Right kidney (tissue), 1 donor: ENCODE data around the gene COX8C.
"Not testable (repeated sequence)": the region's sequence is repeated elsewhere in the genome, so short reads cannot be mapped to it uniquely, and the experiment has no call there.

Source experiments
- DNase-seq: peaks from one replicate; pipeline ENCODE4 v3.0.0-alpha.2; 2016

Gene COX8C

DNA sequence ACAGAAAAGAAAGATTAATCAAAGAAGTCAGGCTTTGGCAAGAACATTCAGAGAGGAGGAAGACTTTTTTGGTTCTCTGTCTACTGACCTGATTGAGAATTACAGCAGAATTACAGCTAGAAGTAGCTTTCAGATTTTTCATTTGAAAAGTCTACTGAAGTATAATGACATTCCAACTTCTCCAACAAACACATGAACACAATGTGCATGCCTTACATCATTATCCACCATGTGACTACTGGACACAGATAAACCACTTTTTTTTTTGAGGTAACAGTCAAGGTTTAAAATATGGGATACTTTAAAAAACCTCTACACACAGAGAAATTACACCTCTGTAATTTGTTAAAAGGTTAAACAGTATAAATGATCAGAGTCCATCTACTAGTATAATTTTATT lies 26.5 kb upstream of the COX8C start:
- no peak for DNase-seq

GRCh38 chr14:93322929-93323599 lies 23.9 kb upstream of the COX8C start:
- no peak for DNase-seq

GRCh38 chr14:93323600-93324174 lies 23.3 kb upstream of the COX8C start:
- no peak for DNase-seq

GRCh38 chr14:93326196-93326595 lies 20.8 kb upstream of the COX8C start:
- DNase-seq: no peak

- no peak for DNase-seq
Observed at GRCh38 chr14:93328546-93328945, 18.4 kb upstream of the COX8C start.

- DNase-seq: peak; percentile 21
Observed at GRCh38 chr14:93329965-93330608, 16.9 kb upstream of the COX8C start.

GRCh38 chr14:93330609-93331000 lies 16.4 kb upstream of the COX8C start:
- DNase-seq: no peak

DNA sequence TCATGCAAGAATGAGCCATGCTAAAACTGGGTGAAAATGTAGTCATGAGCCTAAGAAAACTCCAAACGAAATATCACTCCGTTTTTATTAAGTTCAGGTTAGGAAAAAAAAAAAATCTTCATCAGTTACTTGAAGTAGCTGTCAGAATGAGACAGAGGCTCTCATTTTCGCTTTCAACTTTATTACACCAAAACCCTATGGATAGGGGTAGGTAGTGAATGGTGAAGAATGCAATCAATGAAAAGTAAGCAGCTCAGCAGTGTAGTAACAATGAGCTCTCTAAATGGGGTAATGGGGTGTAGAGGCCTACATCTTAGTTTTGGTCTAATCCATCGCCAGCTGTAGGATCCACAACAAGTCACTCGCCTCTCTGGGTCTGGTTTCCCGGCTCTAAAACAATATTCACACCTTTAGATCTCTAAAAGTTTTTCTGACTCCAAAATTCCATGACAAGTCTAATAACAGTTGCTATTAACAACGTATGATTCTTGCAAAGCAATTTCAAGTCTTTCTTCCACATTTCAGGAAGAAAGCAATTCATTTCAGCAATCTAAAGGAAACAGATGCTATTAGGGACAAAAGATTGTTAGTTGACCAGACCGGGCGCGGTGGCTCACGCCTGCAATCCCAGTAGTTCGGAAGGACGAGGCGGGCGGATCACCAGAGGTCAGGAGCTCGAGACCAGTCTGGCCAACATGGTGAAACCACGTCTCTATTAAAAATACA lies 15.8 kb upstream of the COX8C start:
- peak; percentile 19 for DNase-seq

DNA sequence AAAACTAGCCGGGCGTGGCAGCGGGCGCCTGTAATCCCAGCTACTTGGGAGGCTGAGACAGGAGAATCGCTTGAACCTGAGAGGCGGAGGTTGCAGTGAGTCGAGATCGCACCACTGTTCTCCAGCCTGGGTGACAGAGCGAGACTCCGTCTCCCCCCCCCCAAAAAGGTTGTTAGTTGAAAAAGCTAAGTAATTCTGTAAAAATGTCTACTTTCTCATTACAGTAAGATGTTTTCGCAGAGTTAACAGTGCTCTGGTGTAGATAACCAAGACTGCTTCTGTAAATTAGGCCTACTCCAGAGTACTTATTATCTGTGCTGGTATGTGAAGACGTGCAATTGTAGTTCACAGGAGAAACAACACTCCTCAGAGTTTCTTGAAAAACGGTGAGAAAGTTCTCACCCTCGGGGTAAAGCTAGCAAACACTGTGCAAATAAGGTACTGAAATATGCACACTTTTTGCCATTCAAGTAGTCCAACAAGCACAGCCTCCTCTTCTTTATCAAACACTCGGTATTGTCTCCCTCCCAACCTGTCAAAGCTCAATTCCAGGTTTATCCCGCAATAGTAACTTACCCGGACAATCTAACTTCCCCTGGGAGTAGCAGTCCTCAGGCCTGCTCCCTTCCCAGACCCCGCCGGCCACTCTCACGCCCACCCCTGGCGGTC lies 15.1 kb upstream of the COX8C start:
- DNase-seq: no peak

DNA sequence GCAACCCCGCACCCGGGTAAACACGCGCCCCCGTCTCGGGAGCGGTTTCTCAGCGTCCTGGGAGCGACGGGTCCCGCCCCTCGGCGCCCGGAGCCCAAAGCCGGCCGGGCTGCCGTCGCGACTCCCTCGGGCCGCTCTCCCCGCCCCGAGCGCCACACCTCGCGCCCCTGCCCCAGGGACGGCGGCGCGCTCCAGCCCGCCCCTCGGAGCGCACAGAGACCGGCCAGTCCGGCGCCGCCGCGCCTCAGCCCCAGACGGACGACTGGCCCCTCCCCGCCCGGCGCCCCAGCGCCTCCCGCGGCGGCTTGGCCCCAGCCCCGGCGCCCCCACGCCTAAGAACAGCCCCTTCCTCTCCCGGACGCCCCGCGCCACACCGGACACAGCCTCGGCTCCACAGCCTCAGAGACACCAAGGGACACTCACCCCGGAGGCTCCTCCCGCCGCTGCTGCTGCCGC lies 14.6 kb upstream of the COX8C start:
- peak; percentile 75 for DNase-seq

DNA sequence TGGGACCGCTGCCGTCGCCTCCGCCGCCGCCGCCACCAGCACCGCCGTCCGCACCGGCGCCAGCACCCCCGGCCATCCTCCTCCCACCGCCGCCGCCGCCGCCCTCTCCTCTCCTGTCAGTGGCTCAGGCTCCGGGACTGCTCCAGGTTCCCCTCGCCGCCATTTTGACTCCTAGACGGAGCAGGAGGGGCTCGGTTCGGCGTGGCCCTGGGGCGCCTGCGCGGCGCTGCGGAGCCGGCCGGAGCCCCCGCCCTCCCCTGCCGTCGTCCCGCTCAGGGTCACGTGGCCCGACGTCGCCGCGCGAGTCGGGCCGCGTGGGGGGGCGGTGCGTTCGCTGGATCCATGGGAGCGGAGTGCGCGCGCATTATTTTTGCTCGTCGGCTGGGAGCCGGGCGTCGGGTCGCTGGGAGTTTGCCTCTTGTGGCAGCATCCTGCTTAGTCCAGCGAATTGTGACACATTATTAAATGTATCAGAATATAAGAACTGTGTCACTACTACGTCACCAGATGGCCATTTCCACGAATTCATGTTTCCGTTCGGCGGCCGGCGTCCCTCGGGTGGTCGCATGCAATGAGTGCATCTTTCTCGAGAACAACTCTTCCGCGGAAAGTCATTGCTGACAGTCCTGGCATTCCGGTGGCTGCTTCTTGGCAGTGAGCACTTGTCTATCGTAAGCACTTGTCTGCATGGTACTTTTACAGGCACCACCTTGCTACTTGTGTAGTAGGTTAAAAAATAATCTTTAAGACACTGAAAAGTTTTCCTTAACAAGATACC lies 13.9 kb upstream of the COX8C start, which contains the start of gene BTBD7:
Gene BTBD7 (minus strand): TSS at position 184 of the 778 bp plus-strand sequence. CDS start 36,985 bp downstream, outside the sequence.
- DNase-seq: peak; percentile 93

DNA sequence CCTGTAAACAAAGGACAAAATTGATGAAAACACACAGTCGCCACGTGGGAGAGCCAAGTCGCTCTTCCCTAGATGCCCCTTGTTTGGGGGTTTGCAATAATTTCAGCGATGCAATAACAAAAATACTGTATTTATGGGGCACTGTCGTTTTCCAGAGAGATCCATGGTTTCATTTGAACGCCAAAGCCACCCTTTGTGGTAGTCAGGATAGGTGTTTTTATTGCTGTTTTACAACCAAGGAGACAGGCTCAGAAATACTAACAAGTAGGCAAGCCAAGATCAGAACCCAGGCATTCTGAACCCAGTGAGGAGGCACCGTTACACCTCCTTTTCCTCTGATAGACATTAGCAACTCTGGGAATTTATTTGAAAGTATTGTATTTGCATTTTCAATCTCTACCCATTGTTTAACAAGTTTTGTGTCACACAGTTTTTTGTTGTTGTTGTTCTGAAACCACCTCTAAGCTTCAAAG lies 13.3 kb upstream of the COX8C start:
- no peak for DNase-seq

DNA sequence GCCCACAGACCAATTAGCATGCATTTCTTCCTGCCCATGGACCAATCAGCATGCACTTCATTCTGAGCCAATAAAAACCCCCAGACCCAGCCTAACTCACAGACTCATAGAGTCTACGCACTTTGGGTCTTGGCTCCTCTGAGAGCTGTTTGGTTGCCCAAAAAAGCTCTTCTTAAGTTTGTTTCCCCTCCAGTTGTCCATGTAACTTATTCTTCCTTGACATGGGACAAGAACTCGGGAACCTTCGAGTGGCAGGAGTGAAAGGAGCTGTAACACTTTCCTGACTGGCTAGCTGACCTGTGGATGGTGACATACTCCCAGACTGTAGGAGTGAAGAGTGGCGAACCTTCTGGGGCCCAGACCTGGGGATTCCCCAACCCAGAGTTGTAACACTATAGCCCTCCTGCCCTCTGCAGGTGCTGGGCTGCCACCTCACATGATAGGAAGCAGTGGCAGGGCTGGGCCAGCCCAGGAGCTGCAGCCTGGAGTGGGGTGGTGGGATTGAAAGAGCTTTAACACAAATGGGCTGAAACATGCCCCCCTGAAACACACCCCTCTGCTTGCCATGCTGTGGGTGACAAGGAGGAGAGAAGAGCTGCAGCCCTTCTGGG lies 9.7 kb upstream of the COX8C start:
- DNase-seq: no peak

GRCh38 chr14:93337884-93338283 lies 9.1 kb upstream of the COX8C start:
- DNase-seq: no peak

- DNase-seq: no peak
Observed at GRCh38 chr14:93343266-93343665, 3.7 kb upstream of the COX8C start.

GRCh38 chr14:93343797-93344196 lies 3.2 kb upstream of the COX8C start:
- no peak for DNase-seq

DNA sequence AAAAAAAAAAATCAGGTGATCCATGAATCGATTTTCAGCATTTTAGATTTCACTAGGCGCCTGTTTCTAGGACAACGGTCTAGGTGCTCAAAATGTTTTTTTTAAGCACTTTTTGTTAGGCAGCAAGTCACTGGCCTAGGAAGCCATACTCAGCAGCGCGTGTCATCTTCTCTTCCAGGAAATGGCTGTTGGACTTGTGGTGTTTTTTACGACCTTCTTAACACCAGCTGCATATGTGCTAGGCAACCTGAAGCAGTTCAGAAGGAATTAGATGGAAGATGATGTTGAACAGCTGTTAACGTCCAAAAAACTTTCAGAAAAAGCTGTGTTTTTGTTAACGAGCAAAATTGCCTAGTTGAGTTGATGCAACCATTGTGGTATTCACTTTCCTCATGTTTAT lies 868 bp downstream of the COX8C start:
- DNase-seq: no peak

GRCh38 chr14:93348292-93348691 lies 1.3 kb downstream of the COX8C start:
- no peak for DNase-seq

DNA sequence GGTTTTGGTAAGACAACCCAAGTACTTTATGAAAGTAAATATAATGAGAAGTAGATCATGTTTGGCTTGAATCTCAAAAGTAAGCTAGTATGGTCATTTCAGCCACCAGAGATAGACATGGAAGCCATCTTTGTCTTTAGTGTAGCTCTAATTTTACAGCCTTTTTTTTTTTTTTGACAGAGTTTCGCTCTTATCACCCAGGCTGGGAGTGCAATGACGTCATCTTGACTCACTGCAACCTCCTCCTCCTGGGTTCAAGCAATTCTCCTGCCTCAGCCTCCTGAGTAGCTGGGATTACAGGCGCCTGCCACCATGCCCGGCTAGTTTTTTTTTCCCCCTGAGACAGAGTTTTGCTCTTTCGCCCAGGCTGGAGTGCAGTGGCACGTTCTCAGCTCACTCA lies 7.9 kb downstream of the COX8C start:
- DNase-seq: not testable (repeated sequence)

- DNase-seq: peak; percentile 32
Observed at GRCh38 chr14:93368996-93369712, 22.2 kb downstream of the COX8C start.
